ENCODE measurements around the gene GPN3. TPM values are rescaled to one million over a fixed set of nuclear protein-coding genes. Genes with fewer than 3 reads are reported as not detected.
A peak's percentile ranks its signal among the peaks of the same experiment; 100 is the strongest.
"Not testable (repeated sequence)": the region's sequence is repeated elsewhere in the genome, so short reads cannot be mapped to it uniquely, and the experiment has no call there.

GPN3 gene
- total and polyA plus RNA-seq, 9 donors = 15.5 to 32.5 (median 23.2) TPM

DNA sequence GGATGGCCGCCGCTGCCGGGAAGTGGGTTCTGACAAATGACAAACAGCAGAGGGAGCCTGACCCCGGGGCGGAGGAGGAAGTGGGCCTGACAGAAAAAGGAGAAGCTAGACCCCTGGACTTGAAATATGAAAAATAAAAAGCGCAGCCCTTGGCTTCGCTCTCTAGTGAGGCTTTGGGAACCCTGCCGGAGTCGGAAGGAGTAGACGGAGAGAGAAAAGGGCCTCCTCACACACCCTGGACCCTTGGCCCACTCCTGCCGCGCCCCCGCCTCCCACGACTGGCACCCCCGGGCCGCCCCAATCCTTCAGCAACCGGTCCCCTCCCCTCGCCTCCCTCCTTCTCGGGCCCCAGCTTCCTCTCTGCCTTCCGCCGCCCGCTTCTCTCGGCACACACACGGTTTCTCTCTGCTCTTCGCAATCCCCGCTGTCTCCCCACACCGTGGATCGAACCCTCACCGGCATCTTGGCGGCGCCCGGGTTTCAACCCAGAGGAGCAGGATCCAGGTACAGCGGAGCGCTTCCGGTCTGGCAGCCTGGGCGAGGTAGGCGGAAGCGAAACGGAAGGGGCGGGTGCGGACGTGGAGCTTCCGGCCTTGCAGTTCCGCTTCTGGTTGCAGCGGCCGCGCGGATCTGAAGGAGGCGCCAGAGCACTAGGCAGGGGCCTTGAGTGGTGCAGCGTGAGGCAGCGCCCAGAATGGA lies 18.1 kb downstream of the GPN3 start, which contains the start of gene ARPC3:
TSS of gene ARPC3 (minus strand) at position 539 of the 699 bp plus-strand sequence. CDS start at position 462, 77 bp downstream.
- Histone ChIP-seq H3K4me1 (ENCODE audit: insufficient read depth) (peaks cover 4% of the 10 kb centered on the region), H3K4me3 (peak within 1 kb of the TSS; percentile 90), H3K36me3 (no peaks in the 10 kb centered on the region), H3K9me3 (no peaks in the 10 kb centered on the region), H3K27ac (peak within 1 kb of the TSS in 1 of 2 donors; percentile 66), H3K27me3 (no peaks in the 10 kb centered on the region)
- TF ChIP-seq POLR2A (IDR thresholded peaks at IDR 0.05) (peak; percentile 46), EP300 (IDR thresholded peaks at IDR 0.05) (no peak)
- TF ChIP-seq, protein P1, sequence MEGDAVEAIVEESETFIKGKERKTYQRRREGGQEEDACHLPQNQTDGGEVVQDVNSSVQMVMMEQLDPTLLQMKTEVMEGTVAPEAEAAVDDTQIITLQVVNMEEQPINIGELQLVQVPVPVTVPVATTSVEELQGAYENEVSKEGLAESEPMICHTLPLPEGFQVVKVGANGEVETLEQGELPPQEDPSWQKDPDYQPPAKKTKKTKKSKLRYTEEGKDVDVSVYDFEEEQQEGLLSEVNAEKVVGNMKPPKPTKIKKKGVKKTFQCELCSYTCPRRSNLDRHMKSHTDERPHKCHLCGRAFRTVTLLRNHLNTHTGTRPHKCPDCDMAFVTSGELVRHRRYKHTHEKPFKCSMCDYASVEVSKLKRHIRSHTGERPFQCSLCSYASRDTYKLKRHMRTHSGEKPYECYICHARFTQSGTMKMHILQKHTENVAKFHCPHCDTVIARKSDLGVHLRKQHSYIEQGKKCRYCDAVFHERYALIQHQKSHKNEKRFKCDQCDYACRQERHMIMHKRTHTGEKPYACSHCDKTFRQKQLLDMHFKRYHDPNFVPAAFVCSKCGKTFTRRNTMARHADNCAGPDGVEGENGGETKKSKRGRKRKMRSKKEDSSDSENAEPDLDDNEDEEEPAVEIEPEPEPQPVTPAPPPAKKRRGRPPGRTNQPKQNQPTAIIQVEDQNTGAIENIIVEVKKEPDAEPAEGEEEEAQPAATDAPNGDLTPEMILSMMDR (IDR thresholded peaks at IDR 0.05) = peak; percentile 82 to 94 (median 89)
- WGBS, 3 donors = 0% methylated on average over 51 of the region's 51 CpGs
- intact Hi-C loops (cut with DNase I) = loop anchor here in 2 of 4 donors (5.0 to 10.0 kb wide), 5 partner anchors 147 to 437 kb away; no protein-coding TSS in a partner anchor
- DNase-seq = peak; percentile 93 to 96 (median 95)

DNA sequence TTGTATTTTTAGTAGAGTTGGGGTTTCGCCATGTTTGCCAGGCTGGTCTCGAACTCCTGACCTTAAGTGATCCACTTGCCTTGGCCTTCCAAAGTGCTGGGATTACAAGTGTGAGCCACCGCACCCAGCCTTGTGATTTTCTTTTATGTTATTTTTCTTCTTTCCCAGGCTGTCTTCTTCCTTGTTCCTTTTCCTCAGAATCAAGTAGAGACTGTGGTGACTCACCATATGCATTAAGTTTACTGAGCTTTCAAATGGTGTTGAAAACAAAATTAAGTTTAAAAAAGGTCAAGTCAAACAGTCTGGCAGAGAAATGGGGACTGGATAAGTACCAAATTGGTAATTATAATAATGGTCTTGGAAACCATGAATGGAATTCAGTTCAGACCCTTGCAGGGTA lies 23.6 kb downstream of the GPN3 start:
- H3K4me3 ChIP-seq = no peak overlapping the region
- H3K4me1 ChIP-seq (ENCODE audit: insufficient read depth) = peaks cover 4% of the 10 kb centered on the region
- WGBS, 3 donors = 94 to 97% (median 95%) methylated on average over 3 of the region's 3 CpGs
- no peaks in the 10 kb centered on the region for H3K36me3 ChIP-seq
- H3K27ac ChIP-seq = no peak overlapping the region
- intact Hi-C loops (cut with DNase I) = no loop called here
- H3K27me3 ChIP-seq = no peaks in the 10 kb centered on the region
- DNase-seq = no peak
- H3K9me3 ChIP-seq = no peaks in the 10 kb centered on the region
- TF ChIP-seq POLR2A (IDR thresholded peaks at IDR 0.05) = no peak
- TF ChIP-seq EP300 (IDR thresholded peaks at IDR 0.05) = no peak
- TF ChIP-seq, protein P1 (IDR thresholded peaks at IDR 0.05) = no peak

DNA sequence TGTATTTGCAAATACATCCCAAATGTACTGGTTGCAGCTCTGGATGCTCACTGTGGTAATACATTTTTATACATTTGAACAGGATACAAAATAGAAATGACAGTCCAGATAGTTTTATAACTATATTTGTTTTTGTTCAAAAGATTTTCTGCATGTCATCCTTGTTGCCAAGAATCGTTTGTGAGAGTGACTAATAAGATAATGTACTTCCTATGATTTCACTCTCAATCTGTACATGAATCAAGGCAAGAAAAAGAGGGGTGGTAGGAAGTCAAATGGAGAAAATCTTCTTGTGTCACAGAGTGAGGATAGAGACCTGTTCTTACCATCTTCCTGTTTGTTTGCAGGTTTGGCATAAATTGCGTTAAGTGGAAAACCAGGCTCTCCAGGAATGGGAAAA lies 31.8 kb downstream of the GPN3 start:
- no peaks in the 10 kb centered on the region for H3K9me3 ChIP-seq
- H3K36me3 ChIP-seq = no peaks in the 10 kb centered on the region
- no peak for DNase-seq
- no peak overlapping the region for H3K27ac ChIP-seq
- H3K27me3 ChIP-seq = no peaks in the 10 kb centered on the region
- 53 to 54% (median 54%) methylated on average over 2 of the region's 2 CpGs for WGBS, 3 donors
- TF ChIP-seq, protein P1 (IDR thresholded peaks at IDR 0.05) = no peak
- TF ChIP-seq EP300 (IDR thresholded peaks at IDR 0.05) (no peak), POLR2A (IDR thresholded peaks at IDR 0.05) (no peak)
- H3K4me1 ChIP-seq (ENCODE audit: insufficient read depth) = no peaks in the 10 kb centered on the region
- H3K4me3 ChIP-seq = no peak overlapping the region
- intact Hi-C loops (cut with DNase I) = no loop called here

DNA sequence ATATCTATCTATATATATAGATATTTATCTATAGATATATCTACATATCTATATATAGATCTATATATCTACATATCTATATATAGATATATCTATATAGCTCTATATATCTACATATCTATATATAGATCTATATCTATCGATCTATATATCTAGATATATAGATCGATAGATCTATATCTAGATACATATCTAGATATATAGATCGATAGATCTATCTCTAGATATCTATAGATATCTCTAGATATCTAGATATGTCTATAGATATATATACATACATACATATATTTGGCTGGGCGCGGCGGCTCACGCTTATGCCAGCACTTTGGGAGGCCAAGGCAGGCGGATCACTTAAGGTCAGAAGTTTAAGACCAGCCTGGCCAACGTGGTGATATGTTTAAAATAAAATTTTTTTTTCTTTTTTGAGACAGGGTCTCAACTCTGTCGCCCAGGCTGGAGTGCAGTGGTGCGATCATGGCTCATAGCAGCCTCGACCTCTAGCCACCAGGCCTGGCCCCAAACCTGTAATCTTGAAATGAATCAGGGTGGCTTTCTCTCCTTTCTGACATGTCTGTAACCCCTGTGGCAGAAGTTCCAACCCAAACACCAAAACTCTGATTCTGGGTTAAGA lies 36.0 kb downstream of the GPN3 start:
- Histone ChIP-seq H3K27ac (no peak overlapping the region), H3K27me3 (no peaks in the 10 kb centered on the region), H3K4me3 (peak overlapping the region; percentile 51), H3K36me3 (no peaks in the 10 kb centered on the region), H3K4me1 (ENCODE audit: insufficient read depth) (no peaks in the 10 kb centered on the region), H3K9me3 (no peaks in the 10 kb centered on the region)
- TF ChIP-seq EP300 (IDR thresholded peaks at IDR 0.05) = no peak
- TF ChIP-seq POLR2A (IDR thresholded peaks at IDR 0.05) = no peak
- TF ChIP-seq, protein P1 (IDR thresholded peaks at IDR 0.05) = no peak
- 76 to 80% (median 79%) methylated on average over 12 of the region's 12 CpGs for WGBS, 3 donors
- DNase-seq = peak in 2 of 5 donors; percentile 39 to 47
- intact Hi-C loops (cut with DNase I) = loop anchor here in 3 of 4 donors (1.0 to 5.0 kb wide), 3 partner anchors 325 to 335 kb away; no protein-coding TSS in a partner anchor

DNA sequence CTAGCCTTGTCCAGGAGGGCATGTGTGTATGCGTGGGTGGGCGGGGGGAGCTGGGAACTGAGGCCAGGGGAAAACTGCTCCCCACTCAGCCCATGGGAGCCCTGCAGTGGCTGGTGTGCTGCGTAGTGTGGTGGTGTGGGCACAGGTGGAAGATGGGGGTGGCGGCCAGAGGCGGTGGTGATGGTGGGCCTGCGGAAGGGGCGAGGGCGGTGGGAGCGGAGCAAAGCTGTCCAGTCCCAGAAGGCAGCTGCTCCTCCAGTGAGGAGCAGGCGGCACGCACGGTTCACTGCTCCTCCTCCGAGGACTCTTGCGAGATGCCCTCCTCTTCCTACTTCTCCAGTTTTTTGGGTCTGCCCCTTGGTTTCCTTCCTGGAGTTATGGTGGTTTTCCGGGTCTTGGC lies 38.4 kb downstream of the GPN3 start:
- not testable (repeated sequence) for DNase-seq; H3K27ac ChIP-seq; H3K36me3 ChIP-seq; H3K9me3 ChIP-seq; H3K4me3 ChIP-seq; H3K27me3 ChIP-seq; H3K4me1 ChIP-seq (ENCODE audit: insufficient read depth)
- WGBS, 3 donors = 92 to 94% (median 94%) methylated on average over 15 of the region's 15 CpGs
- intact Hi-C loops (cut with DNase I) = loop anchor here in 2 of 4 donors (2.0 to 5.0 kb wide), 2 partner anchors 323 to 332 kb away; no protein-coding TSS in a partner anchor

All from ovary (tissue), 9 donors.